Smooth muscle cell of the brain vasculature (primary cell): Measurements from ENCODE around the gene FSHR.

Source experiments
- DNase-seq: peaks from one replicate; pipeline ENCODE4 v3.0.0-alpha.2; 2012; ENCODE audit warnings: low read depth, low spot score

FSHR gene

DNA sequence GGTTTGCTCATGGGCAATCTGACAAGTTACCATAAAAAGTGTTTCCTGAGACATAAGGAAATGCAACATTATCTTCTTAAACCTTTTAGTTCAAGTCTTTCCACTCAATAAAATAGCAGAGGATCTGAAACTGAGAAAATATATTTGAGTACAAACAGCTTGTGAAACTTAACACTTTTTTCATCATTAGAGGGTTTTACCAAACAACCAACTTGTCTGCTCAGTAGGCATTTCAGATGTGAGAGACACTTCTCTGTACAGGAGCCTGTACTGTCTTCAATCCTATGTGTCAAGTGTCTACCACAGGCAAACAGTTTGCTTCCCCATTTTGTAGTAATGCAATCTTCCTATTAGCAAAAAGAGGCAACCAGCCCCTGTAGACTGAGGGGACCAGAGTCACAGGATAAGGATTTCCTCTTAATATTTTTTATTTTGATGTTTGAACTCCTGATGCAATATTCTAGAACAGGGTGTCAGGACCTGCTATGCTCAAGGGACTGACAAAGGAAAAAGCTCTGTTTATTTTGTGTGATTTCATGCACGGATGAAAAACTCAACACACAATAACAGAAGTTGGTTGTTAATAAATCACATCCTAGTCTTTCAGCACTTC lies 239.7 kb downstream of the FSHR start:
- no peak for DNase-seq
